Epithelial cell of proximal tubule (primary cell): ENCODE measurements around the gene CSPG4. TPM values are rescaled to one million over a fixed set of nuclear protein-coding genes. Genes with fewer than 3 reads are reported as not detected.
A peak's percentile ranks its signal among the peaks of the same experiment; 100 is the strongest.
"Not testable (repeated sequence)": the region's sequence is repeated elsewhere in the genome, so short reads cannot be mapped to it uniquely, and the experiment has no call there.

Experiments used
- DNase-seq: peaks from one replicate; pipeline ENCODE4 v3.0.0-alpha.2; 2011; ENCODE audit warnings: low read depth
- H3K4me3 ChIP-seq: 2 replicates; pipeline ENCODE4 v1.5.1; 2011; ENCODE audit warnings: low read depth, mild to moderate bottlenecking, low read length
- total RNA-seq: library from RNA; depleted of rRNA; stranded (reverse); fragments of >200 nt; gene quantifications from 2 replicates; pipeline ENCODE4 v1.2.3, GENCODE V29; 2015
- TF ChIP-seq, protein P1 (sequence below): conservative IDR thresholded peaks from 2 replicates; pipeline ENCODE4 v1.5.1; 2012; ENCODE audit warnings: low read depth, mild to moderate bottlenecking, low read length

Gene CSPG4
- total RNA-seq, 1 donor from 2014 or later = 2.1 TPM

DNA sequence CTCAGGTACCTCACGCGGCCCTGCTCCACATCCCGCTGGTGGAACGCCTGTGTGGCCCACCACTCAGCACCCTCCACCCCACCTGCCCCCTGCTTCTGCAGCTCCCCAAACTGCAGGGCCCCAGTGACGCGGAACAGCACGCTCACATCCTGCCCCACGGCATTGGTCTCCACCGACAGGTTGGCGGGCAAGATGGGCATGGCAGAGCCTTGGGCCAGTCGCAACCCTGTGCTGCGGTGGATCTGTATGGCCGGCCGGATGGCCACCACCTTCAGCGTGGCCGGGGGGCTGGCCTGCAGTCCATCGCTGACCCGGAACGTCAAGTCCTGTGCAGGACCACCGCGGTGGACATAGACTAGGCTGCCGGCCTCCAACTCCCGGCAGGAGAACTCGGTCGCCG lies 23.8 kb downstream of the CSPG4 start:
- no peak for DNase-seq
- TF ChIP-seq, protein P1, sequence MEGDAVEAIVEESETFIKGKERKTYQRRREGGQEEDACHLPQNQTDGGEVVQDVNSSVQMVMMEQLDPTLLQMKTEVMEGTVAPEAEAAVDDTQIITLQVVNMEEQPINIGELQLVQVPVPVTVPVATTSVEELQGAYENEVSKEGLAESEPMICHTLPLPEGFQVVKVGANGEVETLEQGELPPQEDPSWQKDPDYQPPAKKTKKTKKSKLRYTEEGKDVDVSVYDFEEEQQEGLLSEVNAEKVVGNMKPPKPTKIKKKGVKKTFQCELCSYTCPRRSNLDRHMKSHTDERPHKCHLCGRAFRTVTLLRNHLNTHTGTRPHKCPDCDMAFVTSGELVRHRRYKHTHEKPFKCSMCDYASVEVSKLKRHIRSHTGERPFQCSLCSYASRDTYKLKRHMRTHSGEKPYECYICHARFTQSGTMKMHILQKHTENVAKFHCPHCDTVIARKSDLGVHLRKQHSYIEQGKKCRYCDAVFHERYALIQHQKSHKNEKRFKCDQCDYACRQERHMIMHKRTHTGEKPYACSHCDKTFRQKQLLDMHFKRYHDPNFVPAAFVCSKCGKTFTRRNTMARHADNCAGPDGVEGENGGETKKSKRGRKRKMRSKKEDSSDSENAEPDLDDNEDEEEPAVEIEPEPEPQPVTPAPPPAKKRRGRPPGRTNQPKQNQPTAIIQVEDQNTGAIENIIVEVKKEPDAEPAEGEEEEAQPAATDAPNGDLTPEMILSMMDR = no peak
- no peak overlapping the region for H3K4me3 ChIP-seq

DNA sequence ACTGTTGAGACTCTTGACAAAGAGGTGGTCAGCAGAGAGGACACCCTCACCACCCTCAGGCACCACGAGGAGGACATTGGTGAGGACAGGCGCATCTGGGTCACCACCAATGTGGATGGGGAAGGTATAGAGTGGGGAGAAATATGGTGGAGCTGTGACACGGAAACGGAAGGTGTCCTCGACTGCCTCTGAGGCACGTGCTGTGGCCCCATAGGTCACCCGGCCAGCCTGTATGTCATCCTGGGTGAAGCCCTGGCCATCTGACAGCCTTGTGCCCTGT lies 24.4 kb downstream of the CSPG4 start:
- TF ChIP-seq, protein P1 = no peak
- DNase-seq = no peak
- H3K4me3 ChIP-seq = no peak overlapping the region

DNA sequence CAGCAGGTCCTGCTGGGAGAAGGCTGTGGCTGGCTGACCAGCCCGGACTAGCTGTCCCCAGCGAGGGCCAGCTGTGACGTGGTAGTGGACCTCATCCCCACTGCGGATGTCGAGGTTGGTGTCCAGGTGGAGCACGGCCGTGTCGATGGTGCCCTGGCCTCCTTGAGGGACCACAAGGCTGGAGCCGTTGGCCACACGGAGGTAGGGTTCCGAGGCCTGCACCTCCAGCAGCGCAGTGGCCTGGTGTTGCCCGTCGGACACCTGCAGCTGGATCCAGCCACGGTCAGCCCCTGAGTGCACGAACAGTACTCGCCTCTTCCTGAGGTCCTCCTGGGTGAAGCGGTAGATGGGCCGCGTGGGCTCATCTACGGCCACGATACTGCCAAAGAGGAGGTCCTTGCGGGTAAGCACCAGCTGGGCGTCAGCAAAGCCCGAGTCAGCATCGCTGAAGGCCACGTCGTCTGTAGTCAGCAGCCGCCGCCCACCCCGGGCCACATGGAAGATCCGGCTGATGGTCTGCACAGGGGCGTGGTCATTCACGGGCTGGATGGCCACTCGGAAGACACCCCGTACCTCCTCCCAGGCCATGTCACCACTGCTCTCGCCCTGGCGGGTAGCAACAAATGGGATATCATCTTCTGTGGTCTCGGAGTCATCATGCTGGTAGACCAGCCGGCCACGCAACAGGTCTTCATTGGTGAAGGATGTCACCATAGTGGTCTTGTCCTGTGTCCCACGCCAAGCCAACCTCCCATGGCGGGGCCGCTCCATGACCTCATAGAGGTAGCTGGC lies 25.0 kb downstream of the CSPG4 start:
- TF ChIP-seq, protein P1 = no peak
- H3K4me3 ChIP-seq = no peak overlapping the region
- no peak for DNase-seq

DNA sequence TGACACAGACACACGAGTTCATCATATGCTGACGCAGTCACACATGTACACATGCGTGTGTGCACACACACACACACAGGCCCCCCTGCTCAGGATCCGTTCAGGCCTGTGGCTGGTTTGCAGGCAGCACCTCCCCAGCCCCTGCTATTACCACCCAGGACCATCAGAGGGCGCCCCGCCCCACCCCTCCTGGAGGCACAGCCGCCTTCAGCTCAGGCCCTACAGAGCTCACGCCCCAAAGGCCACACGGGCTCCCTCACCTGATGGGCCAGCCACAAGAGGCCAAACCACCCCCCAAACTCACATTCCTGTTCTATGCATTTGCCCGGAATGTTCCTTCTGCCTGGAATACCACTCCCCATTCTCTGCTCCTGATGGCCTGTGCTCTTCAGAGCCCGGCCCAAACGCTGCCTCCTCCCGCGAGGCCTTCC lies 26.4 kb downstream of the CSPG4 start:
- TF ChIP-seq, protein P1 = peak; percentile 54
- H3K4me3 ChIP-seq, DNase-seq: not testable (repeated sequence)

DNA sequence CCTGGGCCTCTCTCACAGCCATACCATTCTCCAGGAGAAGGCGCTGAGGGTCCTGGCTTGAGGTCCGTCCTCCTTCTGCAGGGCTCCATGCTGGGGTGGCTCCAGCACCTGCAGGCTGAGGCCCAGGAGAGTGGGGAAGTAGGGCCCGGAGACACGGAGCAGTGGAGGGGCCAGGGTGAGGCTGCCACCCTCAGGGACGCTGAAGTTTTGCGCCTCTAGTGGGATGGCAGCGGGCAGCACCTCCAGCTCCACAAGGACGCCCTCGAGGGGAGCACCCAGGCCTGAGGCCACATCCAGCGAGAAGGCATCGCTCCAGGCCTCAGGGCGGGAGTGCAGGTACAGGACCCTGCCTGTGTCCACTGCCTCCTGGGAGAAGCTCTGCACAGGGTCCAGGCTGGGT lies 27.5 kb downstream of the CSPG4 start:
- no peak for DNase-seq
- H3K4me3 ChIP-seq = no peak overlapping the region
- TF ChIP-seq, protein P1 = no peak

DNA sequence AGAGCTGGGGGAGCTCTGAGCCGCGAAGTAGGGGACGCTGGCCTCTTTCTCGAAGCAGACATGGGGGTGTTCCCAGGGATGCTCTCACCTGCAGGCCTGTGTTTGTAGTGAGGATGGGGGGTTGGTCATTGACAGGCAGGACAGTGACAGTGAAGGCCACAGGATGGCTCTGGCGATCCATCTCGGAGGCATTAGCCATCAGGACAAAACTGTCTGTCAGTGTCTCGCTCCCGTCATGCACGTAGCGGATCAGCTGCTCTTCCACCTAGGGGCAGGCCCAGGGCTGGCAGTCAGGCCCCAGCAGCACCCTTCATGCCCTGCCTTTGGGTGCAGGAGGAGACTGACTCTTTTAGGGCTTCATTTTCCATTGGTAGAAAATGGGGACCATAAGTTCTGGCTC lies 28.0 kb downstream of the CSPG4 start:
- TF ChIP-seq, protein P1 = no peak
- DNase-seq = no peak
- no peak overlapping the region for H3K4me3 ChIP-seq
